ENCODE data around the gene DEFB108B.
"Not testable (repeated sequence)": the region's sequence is repeated elsewhere in the genome, so short reads cannot be mapped to it uniquely, and the experiment has no call there.

DNA sequence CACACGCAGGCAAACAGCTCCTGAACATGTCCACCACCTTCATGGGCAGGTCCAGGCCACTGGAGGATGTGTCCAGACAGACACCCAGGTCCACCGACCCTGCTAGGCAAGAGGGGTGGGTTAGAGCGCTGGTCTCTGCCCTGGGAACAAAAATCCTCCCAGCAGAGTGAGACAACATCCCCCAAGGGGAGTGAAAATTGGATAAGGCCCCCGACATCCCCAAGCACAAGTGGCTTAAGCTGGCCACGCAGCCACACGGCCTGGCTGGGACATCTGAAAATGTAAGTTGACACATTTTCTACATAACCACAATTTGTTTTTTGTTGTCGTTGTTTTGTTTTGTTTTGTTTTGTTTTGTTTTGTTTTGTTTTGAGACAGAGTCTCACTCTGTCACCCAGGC, 30.1 kb upstream of the DEFB108B start:
- TF ChIP-seq, protein P1, sequence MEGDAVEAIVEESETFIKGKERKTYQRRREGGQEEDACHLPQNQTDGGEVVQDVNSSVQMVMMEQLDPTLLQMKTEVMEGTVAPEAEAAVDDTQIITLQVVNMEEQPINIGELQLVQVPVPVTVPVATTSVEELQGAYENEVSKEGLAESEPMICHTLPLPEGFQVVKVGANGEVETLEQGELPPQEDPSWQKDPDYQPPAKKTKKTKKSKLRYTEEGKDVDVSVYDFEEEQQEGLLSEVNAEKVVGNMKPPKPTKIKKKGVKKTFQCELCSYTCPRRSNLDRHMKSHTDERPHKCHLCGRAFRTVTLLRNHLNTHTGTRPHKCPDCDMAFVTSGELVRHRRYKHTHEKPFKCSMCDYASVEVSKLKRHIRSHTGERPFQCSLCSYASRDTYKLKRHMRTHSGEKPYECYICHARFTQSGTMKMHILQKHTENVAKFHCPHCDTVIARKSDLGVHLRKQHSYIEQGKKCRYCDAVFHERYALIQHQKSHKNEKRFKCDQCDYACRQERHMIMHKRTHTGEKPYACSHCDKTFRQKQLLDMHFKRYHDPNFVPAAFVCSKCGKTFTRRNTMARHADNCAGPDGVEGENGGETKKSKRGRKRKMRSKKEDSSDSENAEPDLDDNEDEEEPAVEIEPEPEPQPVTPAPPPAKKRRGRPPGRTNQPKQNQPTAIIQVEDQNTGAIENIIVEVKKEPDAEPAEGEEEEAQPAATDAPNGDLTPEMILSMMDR (IDR thresholded peaks at IDR 0.05), result not testable (repeated sequence)
- TF ChIP-seq ZFX (IDR thresholded peaks at IDR 0.05; ENCODE audit: borderline replicate concordance), result not testable (repeated sequence)

All from 22Rv1 (cell line).